Effector CD4-positive, alpha-beta T cell (primary cell): ENCODE data around the gene CFAP141.
A peak's percentile ranks its signal among the peaks of the same experiment; 100 is the strongest.

Source experiments
- DNase-seq: peaks from one replicate; pipeline ENCODE4 v3.0.0-alpha.2; 2020

The CFAP141 gene

GRCh38 chr1:154170547-154171222 is 35.4 kb downstream of the CFAP141 start:
- DNase-seq: no peak

GRCh38 chr1:154167461-154167860 is 38.7 kb downstream of the CFAP141 start:
- DNase-seq: no peak

- no peak for DNase-seq
These were observed 39.9 kb downstream of the CFAP141 start for GRCh38 chr1:154166207-154166606.

- DNase-seq: no peak
These were observed 46.6 kb downstream of the CFAP141 start for GRCh38 chr1:154159554-154159953.

- no peak for DNase-seq
These were observed 47.6 kb downstream of the CFAP141 start for GRCh38 chr1:154158307-154159125.

GRCh38 chr1:154157520-154158306 is 48.4 kb downstream of the CFAP141 start:
- peak; percentile 63 for DNase-seq

- no peak for DNase-seq
These were observed 50.9 kb downstream of the CFAP141 start for GRCh38 chr1:154155251-154155650.

- DNase-seq: no peak
These were observed 51.5 kb downstream of the CFAP141 start, which contains the start of gene NUP210L for GRCh38 chr1:154154534-154155191. Gene NUP210L, minus strand, starts transcription at chr1:154155073.

- no peak for DNase-seq
These were observed 52.1 kb downstream of the CFAP141 start for GRCh38 chr1:154154053-154154452.

GRCh38 chr1:154151311-154151710 is 54.8 kb downstream of the CFAP141 start:
- no peak for DNase-seq
